T-cell (primary cell): ENCODE results near the gene OR2C1. TPM values are rescaled to one million over a fixed set of nuclear protein-coding genes. Genes with fewer than 3 reads are reported as not detected.

Source experiments
- ATAC-seq, 4 experiments: fragments of 200-7000 bp in 3 of 4; fragments of 150-1000 bp in 1 of 4; cut with Tn5 transposase; replicated peaks in 1 of 4; 1 replicate in 3 of 4; 2 replicates in 1 of 4; pipeline ENCODE4 v1.10.0; 2021; ENCODE audit warnings: moderate library complexity in 3 of 4, mild to moderate bottlenecking in 2 of 4, moderate number of reproducible peaks in 1 of 4
- CTCF ChIA-PET, 2 donors: fragments of 300-600 bp; sonication (Branson Sonifier 250); formaldehyde crosslinking; loops; one replicate each; lab custom pipeline; 2022; ENCODE audit warnings: antibody characterized with exemption in 2 of 2; lab: Charles Lee
- POLR2A ChIA-PET, 2 donors: fragments of 300-600 bp; sonication (Branson Sonifier 250); formaldehyde crosslinking; loops; one replicate each; lab custom pipeline; 2022; ENCODE audit warnings: antibody characterized with exemption in 2 of 2; lab: Charles Lee
- DNase-seq, 35 experiments: peaks; one replicate each; pipeline versions ENCODE4 v3.0.0 to v3.0.0-alpha.2; 2013 to 2023
- H3K27ac ChIP-seq: one replicate; pipeline ENCODE4 v1.5.1; 2013; ENCODE audit warnings: low read length
- H3K27me3 ChIP-seq, 2 experiments: replicated peaks in 1 of 2; 1 replicate in 1 of 2; 2 replicates in 1 of 2; pipeline versions ENCODE4 v1.6.1 to v1.7.0; 2013; ENCODE audit warnings: low read length in 1 of 2, mixed read lengths in 1 of 2; ENCODE audit not compliant: control insufficient read depth in 2 of 2, insufficient read depth in 2 of 2; ENCODE audit errors: extremely low read depth in 1 of 2
- H3K36me3 ChIP-seq, 2 donors: 1 replicate in 1 of 2; 2 replicates in 1 of 2; pipeline versions ENCODE4 v1.6.1 to v1.7.0; 2013; ENCODE audit warnings: low read length in 1 of 2; ENCODE audit not compliant: control insufficient read depth in 2 of 2, insufficient read depth in 1 of 2; ENCODE audit errors: extremely low read depth in 1 of 2
- H3K4me1 ChIP-seq, 2 experiments: 1 replicate in 1 of 2; 2 replicates in 1 of 2; pipeline versions ENCODE4 v1.6.1 to v1.7.0; 2013; ENCODE audit warnings: low read length in 2 of 2, mixed read lengths in 1 of 2; ENCODE audit not compliant: insufficient read depth in 2 of 2, control insufficient read depth in 1 of 2; ENCODE audit errors: extremely low read depth in 1 of 2
- H3K4me3 ChIP-seq, 2 donors: 1 replicate in 1 of 2; 2 replicates in 1 of 2; pipeline versions ENCODE4 v1.5.1 to v1.7.0; 2013; ENCODE audit warnings: mild to moderate bottlenecking in 2 of 2, low read length in 1 of 2, moderate library complexity in 1 of 2; ENCODE audit not compliant: control insufficient read depth in 1 of 2; ENCODE audit errors: extremely low read depth in 1 of 2
- H3K9me3 ChIP-seq: 2 replicates; pipeline ENCODE4 v1.7.0; 2013
- H3K27ac Mint-ChIP-seq, 2 donors: one replicate each; pipeline ENCODE4 v1.8.0; 2020 to 2021; ENCODE audit warnings: mild to moderate bottlenecking in 2 of 2, mixed read lengths in 2 of 2
- H3K27me3 Mint-ChIP-seq, 2 donors: one replicate each; pipeline ENCODE4 v1.8.0; 2021 to 2022; ENCODE audit warnings: mixed read lengths in 2 of 2
- H3K36me3 Mint-ChIP-seq: one replicate; pipeline ENCODE4 v1.8.0; 2021; ENCODE audit warnings: mixed read lengths
- H3K4me1 Mint-ChIP-seq, 3 donors: one replicate each; pipeline ENCODE4 v1.8.0; 2020 to 2022; ENCODE audit warnings: mixed read lengths in 3 of 3, mild to moderate bottlenecking in 1 of 3
- H3K4me3 Mint-ChIP-seq, 3 donors: one replicate each; pipeline ENCODE4 v1.8.0; 2020 to 2022; ENCODE audit warnings: mild to moderate bottlenecking in 3 of 3, mixed read lengths in 3 of 3, moderate library complexity in 3 of 3
- H3K9me3 Mint-ChIP-seq, 3 donors: one replicate each; pipeline ENCODE4 v1.8.0; 2020 to 2022; ENCODE audit warnings: mixed read lengths in 3 of 3
- WGBS: methylation state at CpG from one replicate; pipeline ENCODE4 v1.1.5; 2013; ENCODE audit warnings: missing lambda C conversion rate; ENCODE audit not compliant: insufficient coverage; 5-methylcytosine and 5-hydroxymethylcytosine counted together
- total RNA-seq, 35 experiments: library from RNA in 6 of 35; stranded (reverse) in 6 of 35; fragments of 120-200 nt in 1 of 35; gene quantifications; one replicate each; pipeline versions ENCODE4 v1.2.1 to v1.2.4 and lab custom pipeline; 2013 to 2026

OR2C1 gene
- total RNA-seq, 5 donors from 2014 or later (not counting 1 experiment from before 2014, with no cell fraction given) = 0.25 to 0.51 (median 0.26) TPM; not detected in 2

DNA sequence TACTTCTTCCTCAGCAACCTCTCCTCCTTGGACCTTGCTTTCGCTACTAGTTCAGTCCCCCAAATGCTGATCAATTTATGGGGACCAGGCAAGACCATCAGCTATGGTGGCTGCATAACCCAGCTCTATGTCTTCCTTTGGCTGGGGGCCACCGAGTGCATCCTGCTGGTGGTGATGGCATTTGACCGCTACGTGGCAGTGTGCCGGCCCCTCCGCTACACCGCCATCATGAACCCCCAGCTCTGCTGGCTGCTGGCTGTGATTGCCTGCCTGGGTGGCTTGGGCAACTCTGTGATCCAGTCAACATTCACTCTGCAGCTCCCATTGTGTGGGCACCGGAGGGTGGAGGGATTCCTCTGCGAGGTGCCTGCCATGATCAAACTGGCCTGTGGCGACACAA is 429 bp downstream of the OR2C1 start:
- Mint-ChIP-seq H3K27me3 (peaks cover 26 to 28% of the 10 kb centered on the region in 2 donors), H3K36me3 (peaks cover 20% of the 10 kb centered on the region), H3K4me3 (no peak overlapping the region), H3K9me3 (peaks cover 3 to 21% (median 6%) of the 10 kb centered on the region in 3 donors), H3K4me1 (peaks cover 5 to 13% (median 7%) of the 10 kb centered on the region in 3 donors), H3K27ac (no peak overlapping the region)
- Histone ChIP-seq H3K4me3 (no peak overlapping the region), H3K27me3 (peaks cover 0 to 10% of the 10 kb centered on the region in 2 experiments), H3K9me3 (no peaks in the 10 kb centered on the region), H3K27ac (no peak overlapping the region), H3K4me1 (no peaks in the 10 kb centered on the region), H3K36me3 (no peaks in the 10 kb centered on the region)
- ATAC-seq = no peak
- ChIA-PET POLR2A (no interaction called here), CTCF (no interaction called here)
- DNase-seq = no peak
- 84% methylated on average over 9 of the region's 10 CpGs for WGBS

DNA sequence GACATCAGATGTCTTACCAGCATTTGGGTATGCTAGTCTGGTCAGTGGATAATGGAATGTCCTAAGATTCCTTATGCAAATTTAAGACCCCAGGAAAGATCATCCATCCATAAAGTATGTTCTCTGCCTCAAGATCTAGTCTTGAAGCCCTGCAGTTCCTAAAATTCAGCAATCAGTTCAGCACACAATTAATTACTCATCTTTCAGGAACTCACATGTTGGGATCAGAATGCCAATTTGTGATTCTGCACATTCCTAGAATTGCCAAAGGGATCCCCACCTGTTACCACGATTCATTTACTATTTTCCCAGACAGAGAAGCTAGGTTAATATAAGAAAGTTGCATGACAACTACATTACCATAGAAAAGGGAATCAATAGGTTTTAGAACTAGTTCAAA is 3.2 kb downstream of the OR2C1 start:
- H3K36me3 ChIP-seq = no peaks in the 10 kb centered on the region
- H3K27ac ChIP-seq = no peak overlapping the region
- ChIA-PET POLR2A (no interaction called here), CTCF (interaction anchor here in 1 of 2 donors (0.6 kb wide), 1 partner anchor 1284 kb away, joined by 3 read pairs; no protein-coding TSS in a partner anchor)
- peaks cover 2 to 15% of the 10 kb centered on the region in 2 experiments for H3K27me3 ChIP-seq
- no peak overlapping the region for H3K4me3 ChIP-seq
- no peaks in the 10 kb centered on the region for H3K4me1 ChIP-seq
- no CpG with 5 or more reads among the region's 1 CpG for WGBS
- Mint-ChIP-seq H3K27me3 (peaks cover 32 to 36% of the 10 kb centered on the region in 2 donors), H3K27ac (no peak overlapping the region), H3K4me3 (no peak overlapping the region), H3K4me1 (peaks cover 2 to 7% (median 5%) of the 10 kb centered on the region in 3 donors), H3K9me3 (peaks cover 3 to 29% (median 6%) of the 10 kb centered on the region in 3 donors), H3K36me3 (peaks cover 15% of the 10 kb centered on the region)
- H3K9me3 ChIP-seq = no peaks in the 10 kb centered on the region
- ATAC-seq (no peak), DNase-seq (no peak)

GRCh38 chr16:3362931-3363330 is 7.2 kb downstream of the OR2C1 start:
- Mint-ChIP-seq H3K4me1 (peaks cover 11 to 14% (median 14%) of the 10 kb centered on the region in 3 donors), H3K4me3 (no peak overlapping the region), H3K27me3 (peaks cover 23 to 28% of the 10 kb centered on the region in 2 donors), H3K27ac (no peak overlapping the region), H3K9me3 (peaks cover 0 to 16% (median 8%) of the 10 kb centered on the region in 3 donors), H3K36me3 (peaks cover 12% of the 10 kb centered on the region)
- H3K9me3 ChIP-seq = no peaks in the 10 kb centered on the region
- H3K4me3 ChIP-seq = no peak overlapping the region
- peaks cover 2 to 12% of the 10 kb centered on the region in 2 experiments for H3K27me3 ChIP-seq
- ATAC-seq (no peak), DNase-seq (no peak)
- CTCF ChIA-PET = interaction anchor here in 1 of 2 donors (0.6 kb wide), 1 partner anchor 30 kb away, joined by 11 read pairs; no protein-coding TSS in a partner anchor
- H3K4me1 ChIP-seq = peaks cover 0 to 14% of the 10 kb centered on the region in 2 experiments
- H3K36me3 ChIP-seq = no peaks in the 10 kb centered on the region
- POLR2A ChIA-PET = no interaction called here
- H3K27ac ChIP-seq = no peak overlapping the region

DNA sequence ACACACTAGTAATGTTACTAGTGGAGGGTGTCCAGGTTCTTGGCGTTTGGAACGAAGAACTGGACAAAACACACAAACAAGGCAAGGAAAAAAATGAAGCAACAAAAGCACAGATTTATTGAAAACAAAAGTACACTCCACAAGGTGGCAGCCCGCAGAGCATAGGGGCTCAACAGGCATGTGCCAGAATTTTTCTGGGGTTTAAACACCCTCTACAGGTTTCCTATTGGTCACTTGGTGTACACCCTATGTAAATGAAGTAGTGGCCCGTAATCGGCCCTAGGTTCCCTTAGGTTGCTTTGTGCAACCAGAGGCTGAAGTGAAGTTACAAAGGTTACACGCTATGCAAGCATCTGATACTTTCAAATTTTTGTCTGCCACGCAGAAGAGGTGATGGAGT is 8.1 kb downstream of the OR2C1 start:
- POLR2A ChIA-PET = no interaction called here
- Mint-ChIP-seq H3K4me3 (peak overlapping the region in 2 of 3 donors; percentile 17 to 85), H3K27ac (no peak overlapping the region), H3K9me3 (peaks cover 0 to 16% (median 8%) of the 10 kb centered on the region in 3 donors), H3K27me3 (peaks cover 23 to 25% of the 10 kb centered on the region in 2 donors), H3K4me1 (peaks cover 11 to 14% (median 14%) of the 10 kb centered on the region in 3 donors), H3K36me3 (peaks cover 12% of the 10 kb centered on the region)
- Histone ChIP-seq H3K27ac (no peak overlapping the region), H3K36me3 (no peaks in the 10 kb centered on the region), H3K9me3 (no peaks in the 10 kb centered on the region), H3K27me3 (peaks cover 2 to 12% of the 10 kb centered on the region in 2 experiments), H3K4me3 (no peak overlapping the region), H3K4me1 (peaks cover 0 to 14% of the 10 kb centered on the region in 2 experiments)
- CTCF ChIA-PET = no interaction called here
- DNase-seq (no peak), ATAC-seq (no peak)
- 90% methylated on average over 2 of the region's 7 CpGs for WGBS

DNA sequence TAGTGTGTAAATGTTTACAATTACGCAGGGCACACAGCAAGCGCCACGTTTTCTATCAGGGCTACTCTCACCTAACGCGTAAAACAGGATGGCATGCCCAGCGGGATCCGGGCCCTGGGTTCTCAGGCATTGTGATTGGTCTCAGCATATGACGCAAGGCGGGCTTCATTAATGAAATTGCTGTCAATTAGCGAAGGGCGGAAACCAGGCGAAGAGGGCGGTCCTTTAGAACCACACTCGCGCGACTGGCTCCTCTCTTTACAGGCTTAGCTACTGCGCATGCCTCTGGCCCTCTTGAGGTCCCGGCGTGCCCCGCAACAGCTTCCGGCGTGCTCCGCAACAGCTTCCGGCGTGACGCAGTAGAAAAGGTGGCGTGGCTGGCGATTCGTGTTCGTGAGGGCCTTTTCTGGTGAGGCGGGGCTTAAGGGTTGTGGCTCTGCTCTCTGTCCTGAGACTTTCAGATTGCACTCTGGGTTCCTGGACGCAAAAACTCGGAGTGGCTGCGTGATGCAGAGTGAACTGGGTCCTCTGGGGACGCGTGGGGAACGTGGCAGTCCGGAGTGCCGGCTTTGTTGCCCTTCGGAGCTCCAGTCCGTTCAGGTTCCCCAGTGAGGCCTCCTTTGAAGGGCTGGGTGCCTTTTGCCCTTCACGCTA is 9.2 kb downstream of the OR2C1 start:
- Mint-ChIP-seq H3K4me1 (peaks cover 11 to 14% (median 14%) of the 10 kb centered on the region in 3 donors), H3K27me3 (peaks cover 18 to 21% of the 10 kb centered on the region in 2 donors), H3K27ac (peak overlapping the region; percentile 89), H3K9me3 (peaks cover 0 to 16% (median 8%) of the 10 kb centered on the region in 3 donors), H3K36me3 (peaks cover 12% of the 10 kb centered on the region), H3K4me3 (peak overlapping the region; percentile 81 to 85 (median 83))
- ChIA-PET CTCF (interaction anchor here in 1 of 2 donors (1.1 kb wide), 1 partner anchor 79 kb away, joined by 4 read pairs; the partner anchor contains the start of gene NAA60), POLR2A (no interaction called here)
- H3K36me3 ChIP-seq = no peaks in the 10 kb centered on the region
- H3K27ac ChIP-seq = peak overlapping the region; percentile 89
- H3K9me3 ChIP-seq = no peaks in the 10 kb centered on the region
- peak overlapping the region; percentile 48 to 84 for H3K4me3 ChIP-seq
- DNase-seq = peak; percentile 64 to 92 (median 82)
- peaks cover 2 to 10% of the 10 kb centered on the region in 2 experiments for H3K27me3 ChIP-seq
- ATAC-seq = peak; percentile 92 to 97 (median 96)
- H3K4me1 ChIP-seq = peaks cover 0 to 14% of the 10 kb centered on the region in 2 experiments
- 28% methylated on average over 42 of the region's 42 CpGs for WGBS

DNA sequence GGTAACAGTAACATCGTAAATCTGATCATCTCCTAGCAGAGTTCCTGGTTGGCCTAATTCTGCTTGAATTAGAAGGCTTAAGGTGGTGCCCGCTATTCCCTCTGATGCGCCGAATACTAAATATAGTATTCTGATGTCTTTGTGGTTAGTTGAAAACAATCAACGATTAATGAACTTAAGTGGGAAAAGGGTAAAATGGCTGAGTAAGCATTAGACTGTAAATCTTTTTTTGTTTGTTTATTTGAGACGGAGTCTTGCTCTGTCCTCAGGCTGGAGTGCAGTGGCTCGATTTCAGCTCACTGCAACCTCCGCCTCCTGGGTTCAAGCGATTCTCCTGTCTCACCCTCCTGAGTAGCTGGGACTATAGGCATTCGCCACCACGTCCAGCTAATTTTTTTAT is 13.4 kb downstream of the OR2C1 start:
- Histone ChIP-seq H3K27ac (no peak overlapping the region), H3K27me3 (peaks cover 0 to 3% of the 10 kb centered on the region in 2 experiments), H3K36me3 (no peaks in the 10 kb centered on the region), H3K4me3 (no peak overlapping the region), H3K4me1 (peaks cover 0 to 14% of the 10 kb centered on the region in 2 experiments), H3K9me3 (peaks cover under 1% of the 10 kb centered on the region)
- H3K36me3 Mint-ChIP-seq = peaks cover 17% of the 10 kb centered on the region
- H3K9me3 Mint-ChIP-seq = peaks cover 3 to 17% (median 8%) of the 10 kb centered on the region in 3 donors
- ATAC-seq = no peak
- CTCF ChIA-PET = no interaction called here
- H3K4me3 Mint-ChIP-seq = no peak overlapping the region
- peaks cover 11 to 14% (median 14%) of the 10 kb centered on the region in 3 donors for H3K4me1 Mint-ChIP-seq
- H3K27ac Mint-ChIP-seq = no peak overlapping the region
- 96% methylated on average over 7 of the region's 11 CpGs for WGBS
- POLR2A ChIA-PET = no interaction called here
- no peak for DNase-seq
- no peaks in the 10 kb centered on the region for H3K27me3 Mint-ChIP-seq
